Activated CD8-positive, alpha-beta T cell treated with anti-CD3 and anti-CD28 coated beads, Interleukin-2, amount 10 ng/mL, durations not matched to agents 7 days and 5 days (primary cell): ENCODE measurements around the gene BIRC5. TPM values are rescaled to one million over a fixed set of nuclear protein-coding genes. Genes with fewer than 3 reads are reported as not detected.

Experiments used
- ATAC-seq: fragments of 150-1000 bp; cut with Tn5 transposase; one replicate; pipeline ENCODE4 v1.10.0; 2021; ENCODE audit warnings: moderate library complexity
- CTCF ChIA-PET: fragments of 350-600 bp; sonication (Branson Sonifier 250); formaldehyde crosslinking; loops from one replicate; lab custom pipeline; 2021; ENCODE audit warnings: antibody characterized with exemption; lab: Charles Lee
- POLR2A ChIA-PET: fragments of 350-600 bp; sonication (Branson Sonifier 250); formaldehyde crosslinking; loops from one replicate; lab custom pipeline; 2021; ENCODE audit warnings: antibody characterized with exemption; lab: Charles Lee
- DNase-seq: peaks from one replicate; pipeline ENCODE4 v3.0.0-alpha.2; 2020
- H3K27ac Mint-ChIP-seq: one replicate; pipeline ENCODE4 v1.8.0; 2021; ENCODE audit warnings: mild to moderate bottlenecking, mixed read lengths
- H3K27me3 Mint-ChIP-seq: one replicate; pipeline ENCODE4 v1.8.0; 2021; ENCODE audit warnings: low read depth, mixed read lengths
- H3K36me3 Mint-ChIP-seq: one replicate; pipeline ENCODE4 v1.8.0; 2021; ENCODE audit warnings: low read depth, mixed read lengths
- H3K4me1 Mint-ChIP-seq: one replicate; pipeline ENCODE4 v1.8.0; 2021; ENCODE audit warnings: low read depth, mixed read lengths
- H3K4me3 Mint-ChIP-seq: one replicate; pipeline ENCODE4 v1.8.0; 2021; ENCODE audit warnings: mild to moderate bottlenecking, mixed read lengths
- H3K9me3 Mint-ChIP-seq: one replicate; pipeline ENCODE4 v1.8.0; 2022; ENCODE audit warnings: mixed read lengths; ENCODE audit not compliant: insufficient read depth
- total RNA-seq, 2 experiments: library from RNA; stranded (reverse); gene quantifications; one replicate each; pipeline ENCODE4 v1.2.3, GENCODE V29; 2021

BIRC5 gene
- total RNA-seq, 2 experiments from 2014 or later = 108 to 114 TPM

- H3K4me1 Mint-ChIP-seq = peaks cover 3% of the 10 kb centered on the region
- ChIA-PET CTCF (interaction anchor here (1.1 to 1.2 kb wide), 2 partner anchors 24 to 39 kb away, joined by 3 read pairs; no protein-coding TSS in a partner anchor), POLR2A (interaction anchor here (0.6 kb wide), 1 partner anchor 81 kb away, joined by 3 read pairs; no protein-coding TSS in a partner anchor)
- no peak overlapping the region for H3K27ac Mint-ChIP-seq
- H3K9me3 Mint-ChIP-seq = no peaks in the 10 kb centered on the region
- ATAC-seq (no peak), DNase-seq (no peak)
- H3K36me3 Mint-ChIP-seq = peaks cover 38% of the 10 kb centered on the region
- no peak overlapping the region for H3K4me3 Mint-ChIP-seq
- H3K27me3 Mint-ChIP-seq = peaks cover 6% of the 10 kb centered on the region
Observed at GRCh38 chr17:78225088-78225865, 11.2 kb downstream of the BIRC5 start.

- H3K4me1 Mint-ChIP-seq = peaks cover 3% of the 10 kb centered on the region
- peak overlapping the region; percentile 20 for H3K27ac Mint-ChIP-seq
- no peak for ATAC-seq
- no peaks in the 10 kb centered on the region for H3K9me3 Mint-ChIP-seq
- peaks cover 15% of the 10 kb centered on the region for H3K27me3 Mint-ChIP-seq
- POLR2A ChIA-PET = no interaction called here
- CTCF ChIA-PET = interaction anchor here (1.1 to 1.7 kb wide), 4 partner anchors 23 to 141 kb away, joined by 3 to 5 read pairs (median 4); no protein-coding TSS in a partner anchor
- no peak overlapping the region for H3K4me3 Mint-ChIP-seq
- H3K36me3 Mint-ChIP-seq = peaks cover 34% of the 10 kb centered on the region
- DNase-seq = no peak
Observed at GRCh38 chr17:78226055-78226758, 12.2 kb downstream of the BIRC5 start.

- POLR2A ChIA-PET = interaction anchor here (1.2 kb wide), 1 partner anchor 13 kb away, joined by 8 read pairs; the partner anchor contains the start of gene BIRC5
- H3K27ac Mint-ChIP-seq = no peak overlapping the region
- H3K4me1 Mint-ChIP-seq = peaks cover 3% of the 10 kb centered on the region
- no peak for ATAC-seq
- peaks cover 18% of the 10 kb centered on the region for H3K27me3 Mint-ChIP-seq
- CTCF ChIA-PET = interaction anchor here (1.1 to 1.7 kb wide), 3 partner anchors 24 to 142 kb away, joined by 3 to 5 read pairs (median 4); no protein-coding TSS in a partner anchor
- H3K36me3 Mint-ChIP-seq = peaks cover 30% of the 10 kb centered on the region
- H3K4me3 Mint-ChIP-seq = no peak overlapping the region
- DNase-seq = no peak
- H3K9me3 Mint-ChIP-seq = no peaks in the 10 kb centered on the region
Observed at GRCh38 chr17:78226759-78227454, 12.9 kb downstream of the BIRC5 start.

- ChIA-PET CTCF (interaction anchor here (1.7 kb wide), 1 partner anchor 143 kb away, joined by 4 read pairs; no protein-coding TSS in a partner anchor), POLR2A (interaction anchor here (1.2 to 1.4 kb wide), 2 partner anchors 10 to 13 kb away, joined by 5 to 8 read pairs; partner anchors contain the start of gene BIRC5)
- ATAC-seq (no peak), DNase-seq (no peak)
- Mint-ChIP-seq H3K27me3 (peaks cover 24% of the 10 kb centered on the region), H3K27ac (no peak overlapping the region), H3K36me3 (peaks cover 30% of the 10 kb centered on the region), H3K4me1 (peaks cover 5% of the 10 kb centered on the region), H3K4me3 (no peak overlapping the region), H3K9me3 (no peaks in the 10 kb centered on the region)
Observed at GRCh38 chr17:78227455-78227916, 13.4 kb downstream of the BIRC5 start.

- peaks cover 5% of the 10 kb centered on the region for H3K4me1 Mint-ChIP-seq
- peaks cover 29% of the 10 kb centered on the region for H3K27me3 Mint-ChIP-seq
- H3K36me3 Mint-ChIP-seq = peaks cover 24% of the 10 kb centered on the region
- ATAC-seq = no peak
- H3K4me3 Mint-ChIP-seq = no peak overlapping the region
- POLR2A ChIA-PET = interaction anchor here (1.2 to 1.4 kb wide), 2 partner anchors 10 to 14 kb away, joined by 5 to 8 read pairs; partner anchors contain the start of gene BIRC5
- H3K27ac Mint-ChIP-seq = no peak overlapping the region
- CTCF ChIA-PET = interaction anchor here (1.7 kb wide), 1 partner anchor 143 kb away, joined by 4 read pairs; no protein-coding TSS in a partner anchor
- no peaks in the 10 kb centered on the region for H3K9me3 Mint-ChIP-seq
- DNase-seq = no peak
Observed at GRCh38 chr17:78228176-78228575, 14.1 kb downstream of the BIRC5 start.

GRCh38 chr17:78230252-78230962, 16.4 kb downstream of the BIRC5 start:
- DNase-seq (no peak), ATAC-seq (no peak)
- Mint-ChIP-seq H3K9me3 (no peaks in the 10 kb centered on the region), H3K27me3 (peaks cover 31% of the 10 kb centered on the region), H3K4me1 (peaks cover 5% of the 10 kb centered on the region), H3K27ac (no peak overlapping the region), H3K36me3 (peaks cover 4% of the 10 kb centered on the region), H3K4me3 (no peak overlapping the region)
- POLR2A ChIA-PET = no interaction called here
- CTCF ChIA-PET = no interaction called here

GRCh38 chr17:78230996-78231935, 17.2 kb downstream of the BIRC5 start, which contains the start of gene TMEM235:
TSS of gene TMEM235 (plus strand) at chr17:78231631. CDS start at chr17:78232024, 393 bp downstream.
- Mint-ChIP-seq H3K27ac (no peak within 1 kb of the TSS), H3K36me3 (no peaks in the 10 kb centered on the region), H3K27me3 (peaks cover 31% of the 10 kb centered on the region), H3K4me1 (peaks cover 5% of the 10 kb centered on the region), H3K4me3 (no peak within 1 kb of the TSS), H3K9me3 (no peaks in the 10 kb centered on the region)
- ChIA-PET POLR2A (no interaction called here), CTCF (no interaction called here)
- no peak for DNase-seq
- no peak for ATAC-seq

GRCh38 chr17:78231991-78232858, 18.2 kb downstream of the BIRC5 start:
- no peak overlapping the region for H3K27ac Mint-ChIP-seq
- peaks cover 31% of the 10 kb centered on the region for H3K27me3 Mint-ChIP-seq
- POLR2A ChIA-PET = no interaction called here
- H3K4me3 Mint-ChIP-seq = no peak overlapping the region
- H3K9me3 Mint-ChIP-seq = no peaks in the 10 kb centered on the region
- H3K4me1 Mint-ChIP-seq = peaks cover 2% of the 10 kb centered on the region
- peak; percentile 51 for DNase-seq
- H3K36me3 Mint-ChIP-seq = no peaks in the 10 kb centered on the region
- peak; percentile 74 for ATAC-seq
- CTCF ChIA-PET = interaction anchor here (0.6 kb wide), 1 partner anchor 470 kb away, joined by 3 read pairs; no protein-coding TSS in a partner anchor

GRCh38 chr17:78232859-78233173, 18.8 kb downstream of the BIRC5 start:
- ATAC-seq = no peak
- H3K9me3 Mint-ChIP-seq = no peaks in the 10 kb centered on the region
- no peak overlapping the region for H3K4me3 Mint-ChIP-seq
- H3K36me3 Mint-ChIP-seq = no peaks in the 10 kb centered on the region
- POLR2A ChIA-PET = no interaction called here
- H3K4me1 Mint-ChIP-seq = peaks cover 2% of the 10 kb centered on the region
- DNase-seq = no peak
- H3K27me3 Mint-ChIP-seq = peaks cover 29% of the 10 kb centered on the region
- H3K27ac Mint-ChIP-seq = no peak overlapping the region
- CTCF ChIA-PET = no interaction called here
